H9 (cell line): ENCODE measurements around the gene HOXA7. TPM values are rescaled to one million over a fixed set of nuclear protein-coding genes. Genes with fewer than 3 reads are reported as not detected.

ENCODE experiments used
- DNase-seq: peaks from one replicate; pipeline ENCODE4 v3.0.0-alpha.2; 2017
- H2AFZ ChIP-seq: one replicate; pipeline ENCODE4 v1.6.1; 2013; ENCODE audit warnings: mild to moderate bottlenecking, low read length, control low read depth, moderate library complexity
- H2AK5ac ChIP-seq: 2 replicates; pipeline ENCODE4 v1.6.1; 2013; ENCODE audit warnings: low read length, control low read depth, mixed read lengths; ENCODE audit not compliant: insufficient read length
- H2BK120ac ChIP-seq: one replicate; pipeline ENCODE4 v1.6.1; 2013; ENCODE audit warnings: low read depth, mild to moderate bottlenecking, low read length, control low read depth, inconsistent platforms; ENCODE audit not compliant: poor library complexity, severe bottlenecking
- H2BK12ac ChIP-seq: 2 replicates; pipeline ENCODE4 v1.6.1; 2013; ENCODE audit warnings: low read length, control low read depth, mixed read lengths, low read depth; ENCODE audit not compliant: insufficient read length
- H2BK15ac ChIP-seq: 2 replicates; pipeline ENCODE4 v1.6.1; 2013; ENCODE audit warnings: low read depth, low read length, control low read depth
- H2BK20ac ChIP-seq: one replicate; pipeline ENCODE4 v1.6.1; 2013; ENCODE audit warnings: low read depth, mild to moderate bottlenecking, low read length, control low read depth, inconsistent platforms; ENCODE audit not compliant: poor library complexity, severe bottlenecking
- H2BK5ac ChIP-seq: 2 replicates; pipeline ENCODE4 v1.6.1; 2013; ENCODE audit warnings: low read length, control low read depth, mixed read lengths; ENCODE audit not compliant: insufficient read length
- H3K14ac ChIP-seq: 2 replicates; pipeline ENCODE4 v1.6.1; 2013; ENCODE audit warnings: low read length, control low read depth; ENCODE audit not compliant: insufficient read depth
- H3K18ac ChIP-seq: 2 replicates; pipeline ENCODE4 v1.6.1; 2013; ENCODE audit warnings: low read depth, mild to moderate bottlenecking, mixed read lengths, low read length, control low read depth; ENCODE audit not compliant: insufficient read length
- H3K23ac ChIP-seq: 2 replicates; pipeline ENCODE4 v1.6.1; 2013; ENCODE audit warnings: low read length, control low read depth, mixed read lengths, low read depth; ENCODE audit not compliant: insufficient read length
- H3K23me2 ChIP-seq: 2 replicates; pipeline ENCODE4 v1.6.1; 2013; ENCODE audit warnings: low read depth, mild to moderate bottlenecking, mixed read lengths, low read length, control low read depth; ENCODE audit not compliant: insufficient read length, poor library complexity, severe bottlenecking
- H3K27ac ChIP-seq: 2 replicates; pipeline ENCODE4 v1.5.1; 2013; ENCODE audit warnings: low read length, control low read depth, mixed read lengths, low read depth; ENCODE audit not compliant: insufficient read length
- H3K27me3 ChIP-seq: 2 replicates; pipeline ENCODE4 v1.6.1; 2013; ENCODE audit warnings: low read length, control low read depth, inconsistent platforms; ENCODE audit not compliant: insufficient read depth
- H3K4ac ChIP-seq: 2 replicates; pipeline ENCODE4 v1.6.1; 2013; ENCODE audit warnings: low read depth, mild to moderate bottlenecking, control low read depth, inconsistent platforms, low read length, moderate library complexity
- H3K4me1 ChIP-seq: 2 replicates; pipeline ENCODE4 v1.6.1; 2013; ENCODE audit warnings: low read length, control low read depth, inconsistent platforms; ENCODE audit not compliant: insufficient read depth
- H3K4me2 ChIP-seq: 2 replicates; pipeline ENCODE4 v1.6.1; 2013; ENCODE audit warnings: low read length, control low read depth, mixed read lengths; ENCODE audit not compliant: insufficient read length, insufficient read depth
- H3K56ac ChIP-seq: 2 replicates; pipeline ENCODE4 v1.6.1; 2013; ENCODE audit warnings: low read depth, mild to moderate bottlenecking, mixed read lengths, low read length, control low read depth; ENCODE audit not compliant: insufficient read length
- H3K79me1 ChIP-seq: 2 replicates; pipeline ENCODE4 v1.6.1; 2013; ENCODE audit warnings: low read depth, mild to moderate bottlenecking, moderate library complexity, low read length, control low read depth, inconsistent platforms; ENCODE audit not compliant: insufficient read depth, poor library complexity, severe bottlenecking
- H3K79me2 ChIP-seq: 2 replicates; pipeline ENCODE4 v1.6.1; 2013; ENCODE audit warnings: low read length, control low read depth, inconsistent platforms; ENCODE audit not compliant: insufficient read depth
- H3K9ac ChIP-seq: 2 replicates; pipeline ENCODE4 v1.6.1; 2013; ENCODE audit warnings: low read length, control low read depth, mixed read lengths; ENCODE audit not compliant: insufficient read length; ENCODE audit errors: extremely low read depth
- H3K9me3 ChIP-seq: one replicate; pipeline ENCODE4 v1.6.1; 2013; ENCODE audit warnings: low read depth, low read length, inconsistent platforms; ENCODE audit not compliant: control insufficient read depth
- H3T11ph ChIP-seq: one replicate; pipeline ENCODE4 v1.6.1; 2013; ENCODE audit warnings: mild to moderate bottlenecking, low read length, control low read depth, inconsistent platforms
- H4K20me1 ChIP-seq: one replicate; pipeline ENCODE4 v1.6.1; 2013; ENCODE audit not compliant: control insufficient read depth, insufficient read length, insufficient read depth
- H4K5ac ChIP-seq: 2 replicates; pipeline ENCODE4 v1.6.1; 2013; ENCODE audit warnings: low read depth, mild to moderate bottlenecking, mixed read lengths, low read length, control low read depth; ENCODE audit not compliant: insufficient read length
- H4K8ac ChIP-seq: replicated peaks from 2 replicates; pipeline ENCODE4 v1.6.1; 2013; ENCODE audit warnings: low read length, control low read depth, mixed read lengths, low read depth; ENCODE audit not compliant: insufficient read length
- H4K91ac ChIP-seq: 2 replicates; pipeline ENCODE4 v1.6.1; 2013; ENCODE audit warnings: low read depth, mild to moderate bottlenecking, moderate library complexity, mixed read lengths, low read length, control low read depth; ENCODE audit not compliant: insufficient read length
- H3K27ac Mint-ChIP-seq, 3 experiments: 2 replicates in 2 of 3; 3 replicates in 1 of 3; pipeline ENCODE4 v1.8.0; 2020 to 2021; ENCODE audit warnings: mixed read lengths in 3 of 3, mild to moderate bottlenecking in 1 of 3, moderate library complexity in 1 of 3
- H3K27me3 Mint-ChIP-seq: 2 replicates; pipeline ENCODE4 v1.8.0; 2021; ENCODE audit warnings: low read depth, mild to moderate bottlenecking, moderate library complexity, mixed read lengths
- H3K36me3 Mint-ChIP-seq, 3 experiments: 2 replicates in 2 of 3; 3 replicates in 1 of 3; pipeline ENCODE4 v1.8.0; 2020 to 2021; ENCODE audit warnings: low read depth in 3 of 3, mixed read lengths in 3 of 3; ENCODE audit not compliant: insufficient read depth in 1 of 3
- H3K4me1 Mint-ChIP-seq, 2 experiments: 2 replicates each; pipeline ENCODE4 v1.8.0; 2020; ENCODE audit warnings: mixed read lengths in 2 of 2
- H3K4me3 Mint-ChIP-seq, 2 experiments: 2 replicates in 1 of 2; 3 replicates in 1 of 2; pipeline ENCODE4 v1.8.0; 2020 to 2021; ENCODE audit warnings: mild to moderate bottlenecking in 2 of 2, mixed read lengths in 2 of 2, moderate library complexity in 1 of 2
- H3K9me3 Mint-ChIP-seq, 2 experiments: 2 replicates in 1 of 2; 3 replicates in 1 of 2; pipeline ENCODE4 v1.8.0; 2020; ENCODE audit warnings: mild to moderate bottlenecking in 2 of 2, mixed read lengths in 2 of 2, moderate library complexity in 1 of 2
- CTCF ChIP-seq: fragments of 200-600 bp; sonication (generic); conservative IDR thresholded peaks from 3 replicates; pipeline ENCODE4 v1.8.0; 2021; ENCODE audit warnings: antibody characterized with exemption, mild to moderate bottlenecking
- WGBS: extraction: QIAGEN DNeasy Blood & Tissue Kit; methylation state at CpG from one replicate; pipeline ENCODE4 v1.1.7; 2013; ENCODE audit warnings: missing lambda C conversion rate, low lambda C conversion rate, mixed read lengths; ENCODE audit not compliant: insufficient read length; ENCODE audit errors: extremely low coverage; 5-methylcytosine and 5-hydroxymethylcytosine counted together
- total RNA-seq: library from RNA; stranded (reverse); gene quantifications from 2 replicates; pipeline ENCODE4 v1.2.1, GENCODE V29; 2021

HOXA7 gene
- total RNA-seq, 1 experiment from 2014 or later, result not detected

DNA sequence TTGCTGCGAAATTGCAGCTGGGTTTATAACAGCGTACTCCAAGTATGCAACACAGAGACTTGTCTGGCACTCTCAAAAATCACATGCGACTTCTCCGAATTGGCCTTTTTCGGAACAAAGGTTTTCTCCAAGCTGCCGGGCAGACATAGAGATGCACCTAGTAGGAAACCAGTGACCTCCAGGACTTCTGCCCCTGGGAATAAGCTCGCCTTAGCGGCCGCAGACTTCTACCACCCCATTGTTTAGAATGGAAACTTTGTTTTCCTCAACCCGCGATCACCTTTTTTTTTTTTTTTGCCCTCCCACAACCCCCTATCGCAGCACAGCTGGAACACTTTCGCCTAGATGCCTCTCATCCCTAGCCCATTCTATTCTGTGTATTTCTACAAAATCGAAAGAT lies 22.6 kb upstream of the HOXA7 start:
- peaks cover 3 to 16% of the 10 kb centered on the region in 2 experiments for H3K4me1 Mint-ChIP-seq

More for the DNA sequence above, 22.6 kb upstream of the HOXA7 start:
- Histone ChIP-seq H3K18ac (no peak overlapping the region), H2BK5ac (no peak overlapping the region), H2BK120ac (no peak overlapping the region), H3K23me2 (no peaks in the 10 kb centered on the region), H2BK15ac (no peak overlapping the region), H4K91ac (no peak overlapping the region), H3K56ac (no peak overlapping the region), H3K14ac (no peak overlapping the region), H3K4me1 (no peaks in the 10 kb centered on the region), H3K79me2 (no peaks in the 10 kb centered on the region), H3K27me3 (peaks cover 99% of the 10 kb centered on the region), H3K79me1 (no peaks in the 10 kb centered on the region), H3K4me2 (no peak overlapping the region), H3K23ac (no peak overlapping the region), H3T11ph (no peak overlapping the region), H2BK20ac (no peak overlapping the region), H2AFZ (no peak overlapping the region), H4K20me1 (no peaks in the 10 kb centered on the region), H3K4ac (no peak overlapping the region), H3K27ac (no peak overlapping the region), H4K8ac (no peak overlapping the region), H2BK12ac (no peak overlapping the region), H4K5ac (no peak overlapping the region), H2AK5ac (no peak overlapping the region), H3K9me3 (no peaks in the 10 kb centered on the region), H3K9ac (no peak overlapping the region)
- H3K36me3 Mint-ChIP-seq, result no peaks in the 10 kb centered on the region; a peak in 2 of 7 replicates
- WGBS, result no CpG with 5 or more reads among the region's 14 CpGs
- no peak for TF ChIP-seq CTCF
- peaks cover 2 to 14% of the 10 kb centered on the region in 2 experiments; a peak in 1 of 5 replicates for H3K9me3 Mint-ChIP-seq
- peak; percentile 26 for DNase-seq
- 0 out of 5 replicates have a peak overlapping the region, but pooled peaks of 1 of the 2 experiments have one; percentile 31 for H3K4me3 Mint-ChIP-seq
- peaks cover 100% of the 10 kb centered on the region for H3K27me3 Mint-ChIP-seq
- no peak overlapping the region for H3K27ac Mint-ChIP-seq
